ENCODE data around the gene SLFN12L. TPM values are rescaled to one million over a fixed set of nuclear protein-coding genes. Genes with fewer than 3 reads are reported as not detected.

The SLFN12L gene
- total and polyA plus RNA-seq, 8 donors = 2.1 to 30.4 (median 16.3) TPM

GRCh38 chr17:35423761-35424160, 113.7 kb downstream of the SLFN12L start:
- H3K27me3 ChIP-seq = no peaks in the 10 kb centered on the region
- no peaks in the 10 kb centered on the region for H3K4me1 ChIP-seq
- ATAC-seq (no peak), DNase-seq (no peak)
- no peaks in the 10 kb centered on the region for H3K9me3 ChIP-seq
- TF ChIP-seq, protein P1, sequence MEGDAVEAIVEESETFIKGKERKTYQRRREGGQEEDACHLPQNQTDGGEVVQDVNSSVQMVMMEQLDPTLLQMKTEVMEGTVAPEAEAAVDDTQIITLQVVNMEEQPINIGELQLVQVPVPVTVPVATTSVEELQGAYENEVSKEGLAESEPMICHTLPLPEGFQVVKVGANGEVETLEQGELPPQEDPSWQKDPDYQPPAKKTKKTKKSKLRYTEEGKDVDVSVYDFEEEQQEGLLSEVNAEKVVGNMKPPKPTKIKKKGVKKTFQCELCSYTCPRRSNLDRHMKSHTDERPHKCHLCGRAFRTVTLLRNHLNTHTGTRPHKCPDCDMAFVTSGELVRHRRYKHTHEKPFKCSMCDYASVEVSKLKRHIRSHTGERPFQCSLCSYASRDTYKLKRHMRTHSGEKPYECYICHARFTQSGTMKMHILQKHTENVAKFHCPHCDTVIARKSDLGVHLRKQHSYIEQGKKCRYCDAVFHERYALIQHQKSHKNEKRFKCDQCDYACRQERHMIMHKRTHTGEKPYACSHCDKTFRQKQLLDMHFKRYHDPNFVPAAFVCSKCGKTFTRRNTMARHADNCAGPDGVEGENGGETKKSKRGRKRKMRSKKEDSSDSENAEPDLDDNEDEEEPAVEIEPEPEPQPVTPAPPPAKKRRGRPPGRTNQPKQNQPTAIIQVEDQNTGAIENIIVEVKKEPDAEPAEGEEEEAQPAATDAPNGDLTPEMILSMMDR (IDR thresholded peaks at IDR 0.05) = no peak
- peaks cover 0 to 28% of the 10 kb centered on the region in 2 donors for H3K36me3 ChIP-seq
- no peak overlapping the region for H3K4me3 ChIP-seq
- H3K27ac ChIP-seq = no peak overlapping the region
- intact Hi-C loops (cut with DNase I) = loop anchor here in 1 of 2 donors (10.0 kb wide), 1 partner anchor 59 kb away; no protein-coding TSS in a partner anchor

Other genes starting within 250 kb of the SLFN12L start
- gene SLFN11, start 164.1 kb downstream of the SLFN12L start, total RNA-seq = 10 to 100 TPM; 53.2 to 92.7 TPM
- gene SLFN11, start 164.1 kb downstream of the SLFN12L start, polyA plus RNA-seq (ENCODE audit: insufficient read length in 6 of 6) = 10 to 100 TPM in 5 of 6 donors, 1 to 10 TPM in 1; 9.8 to 26.3 (median 20.7) TPM
- gene SLFN12, start 105.2 kb downstream of the SLFN12L start, total RNA-seq = 10 to 100 TPM; 16.7 to 28.0 TPM
- 10 to 100 TPM; 22.9 to 33.9 (median 28.6) TPM for gene SLFN12, start 105.2 kb downstream of the SLFN12L start, polyA plus RNA-seq (ENCODE audit: insufficient read length in 6 of 6)
- gene SLFN13, start 88.9 kb downstream of the SLFN12L start, total RNA-seq = 10 to 100 TPM; 24.7 to 32.1 TPM
- gene SLFN13, start 88.9 kb downstream of the SLFN12L start, polyA plus RNA-seq (ENCODE audit: insufficient read length in 6 of 6) = 10 to 100 TPM; 23.0 to 38.2 (median 28.2) TPM
- gene SLFN14, start 23.1 kb upstream of the SLFN12L start, total RNA-seq = under 1 TPM; 0.21 to 0.26 TPM
- 1 to 10 TPM in 1 of 6 donors, under 1 TPM in 5; 0.62 to 1.1 (median 0.81) TPM for gene SLFN14, start 23.1 kb upstream of the SLFN12L start, polyA plus RNA-seq (ENCODE audit: insufficient read length in 6 of 6)
- gene PEX12, start 40.9 kb upstream of the SLFN12L start, total RNA-seq = 1 to 10 TPM; 5.9 to 6.4 TPM
- 10 to 100 TPM in 3 of 6 donors, 1 to 10 TPM in 3; 8.6 to 10.6 (median 9.8) TPM for gene PEX12, start 40.9 kb upstream of the SLFN12L start, polyA plus RNA-seq (ENCODE audit: insufficient read length in 6 of 6)
- 100 to 1,000 TPM; 173 to 195 TPM for gene AP2B1, start 49.6 kb upstream of the SLFN12L start, total RNA-seq
- 100 to 1,000 TPM; 132 to 158 (median 152) TPM for gene AP2B1, start 49.6 kb upstream of the SLFN12L start, polyA plus RNA-seq (ENCODE audit: insufficient read length in 6 of 6)
- under 1 TPM; 0.52 to 0.82 TPM for gene RASL10B, start 194.0 kb upstream of the SLFN12L start, total RNA-seq
- gene RASL10B, start 194.0 kb upstream of the SLFN12L start, polyA plus RNA-seq (ENCODE audit: insufficient read length in 6 of 6) = 1 to 10 TPM; 2.9 to 3.4 (median 3.1) TPM
- 1 to 10 TPM in 1 of 2 donors, under 1 TPM in 1; 0.35 to 1.6 TPM for gene GAS2L2, start 215.6 kb upstream of the SLFN12L start, total RNA-seq
- 1 to 10 TPM in 4 of 6 donors, under 1 TPM in 2; 0.15 to 1.8 (median 1.1) TPM for gene GAS2L2, start 215.6 kb upstream of the SLFN12L start, polyA plus RNA-seq (ENCODE audit: insufficient read length in 6 of 6)
- gene C17orf50, start 223.2 kb upstream of the SLFN12L start, total RNA-seq = not detected
- under 1 TPM in 3 of 6 donors, not detected in 3; 0.16 to 0.21 (median 0.20) TPM for gene C17orf50, start 223.2 kb upstream of the SLFN12L start, polyA plus RNA-seq (ENCODE audit: insufficient read length in 6 of 6)